NT2/D1 (cell line): Measurements from ENCODE around the gene AKT3.

Source experiments
- SUZ12 ChIP-seq: IDR thresholded peaks from 2 replicates; pipeline ENCODE4 v1.6.1; 2011; ENCODE audit not compliant: insufficient read length, insufficient read depth; ENCODE audit errors: extremely low read depth
- YY1 ChIP-seq: IDR thresholded peaks from 2 replicates; pipeline ENCODE4 v1.6.1; 2011; ENCODE audit not compliant: insufficient read length, insufficient read depth
- ZNF274 ChIP-seq: IDR thresholded peaks from 2 replicates; pipeline ENCODE4 v1.6.1; 2011; ENCODE audit warnings: mild to moderate bottlenecking, low read depth, low read length

- TF ChIP-seq YY1 (no peak), SUZ12 (no peak), ZNF274 (no peak)
Observed at GRCh38 chr1:243756529-243756928, 93.5 kb downstream of the AKT3 start.
